ENCODE measurements around the gene ACSS3. TPM values are rescaled to one million over a fixed set of nuclear protein-coding genes. Genes with fewer than 3 reads are reported as not detected.

ACSS3 gene
- total and polyA plus RNA-seq, 9 of the 15 experiments (the other 6 are each of a cell fraction or from before 2014, with no cell fraction given): 0.40 TPM; not detected in 8

GRCh38 chr12:81161680-81162079, 83.8 kb downstream of the ACSS3 start:
- H3K4me1 ChIP-seq (replicated peaks in 1 of 2; ENCODE audit: control insufficient read depth in 2 of 2, insufficient read depth in 2 of 2, low read length in 2 of 2): no peaks in the 10 kb centered on the region
- H3K27ac ChIP-seq (ENCODE audit: extremely low read depth, low read depth, low read length): no peak overlapping the region
- H3K4me2 ChIP-seq (ENCODE audit: insufficient read depth, low read length): no peak overlapping the region
- H3K27me3 ChIP-seq (ENCODE audit: control insufficient read depth in 2 of 2, insufficient read depth in 2 of 2, low read length in 2 of 2): no peaks in the 10 kb centered on the region
- CTCF ChIA-PET (ENCODE audit: low intra/inter-chr PET ratio): no interaction called here
- no peak for TF ChIP-seq TCF7 (IDR thresholded peaks at IDR 0.05; ENCODE audit: borderline replicate concordance)
- TF ChIP-seq RCOR1 (IDR thresholded peaks at IDR 0.05; ENCODE audit: borderline replicate concordance in 1 of 2, low read depth in 2 of 2, low read length in 2 of 2): no peak
- no peak for TF ChIP-seq EP400 (IDR thresholded peaks at IDR 0.05)
- TF ChIP-seq STAG1 (CRISPR knock-in tag; IDR thresholded peaks at IDR 0.05; ENCODE audit: borderline replicate concordance): no peak
- TF ChIP-seq HNRNPLL (IDR thresholded peaks at IDR 0.05; ENCODE audit: low read depth, low read length, poor library complexity, severe bottlenecking): no peak
- no peak for TF ChIP-seq EGR1 (conservative IDR thresholded peaks at IDR 0.05)
- no peak for TF ChIP-seq GABPB1 (CRISPR knock-in tag; IDR thresholded peaks at IDR 0.05)
- no peak for TF ChIP-seq ELF4 (CRISPR knock-in tag; IDR thresholded peaks at IDR 0.05)
- TF ChIP-seq SMARCC2 (IDR thresholded peaks at IDR 0.05; ENCODE audit: low read depth): no peak
- no peak for TF ChIP-seq ZNF780A (CRISPR knock-in tag; IDR thresholded peaks at IDR 0.05)
- no peak for TF ChIP-seq HOMEZ (CRISPR knock-in tag; IDR thresholded peaks at IDR 0.05)
- TF ChIP-seq PCBP1 (IDR thresholded peaks at IDR 0.05; ENCODE audit: low read depth, low read length, poor library complexity, severe bottlenecking): no peak
- no peak for TF ChIP-seq SMARCA5 (IDR thresholded peaks at IDR 0.05)
- TF ChIP-seq E2F3 (CRISPR knock-in tag; IDR thresholded peaks at IDR 0.05): no peak
- no peak for TF ChIP-seq CREB5 (CRISPR knock-in tag; IDR thresholded peaks at IDR 0.05)
- TF ChIP-seq SP1 (CRISPR knock-in tag; IDR thresholded peaks at IDR 0.05): no peak
- no peak for TF ChIP-seq ZC3H4 (CRISPR knock-in tag; IDR thresholded peaks at IDR 0.05; ENCODE audit: borderline replicate concordance)
- TF ChIP-seq, protein P1, sequence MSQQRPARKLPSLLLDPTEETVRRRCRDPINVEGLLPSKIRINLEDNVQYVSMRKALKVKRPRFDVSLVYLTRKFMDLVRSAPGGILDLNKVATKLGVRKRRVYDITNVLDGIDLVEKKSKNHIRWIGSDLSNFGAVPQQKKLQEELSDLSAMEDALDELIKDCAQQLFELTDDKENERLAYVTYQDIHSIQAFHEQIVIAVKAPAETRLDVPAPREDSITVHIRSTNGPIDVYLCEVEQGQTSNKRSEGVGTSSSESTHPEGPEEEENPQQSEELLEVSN (IDR thresholded peaks at IDR 0.05; ENCODE audit: borderline replicate concordance in 1 of 2, extremely low read depth in 1 of 2, insufficient read depth in 1 of 2, insufficient read length in 1 of 2, low read depth in 1 of 2, low read length in 1 of 2, poor library complexity in 1 of 2, severe bottlenecking in 1 of 2): no peak
- no peak for TF ChIP-seq SMC3 (conservative IDR thresholded peaks at IDR 0.05; ENCODE audit: insufficient read depth, low read depth, low read length)
- no peak for TF ChIP-seq DNMT1 (IDR thresholded peaks at IDR 0.05)
- H3K9ac ChIP-seq (ENCODE audit: insufficient read depth in 1 of 2, low read depth in 2 of 2, low read length in 2 of 2): no peak overlapping the region
- intact Hi-C loops (cut with micrococcal nuclease): no loop called here
- no TSS peak for BruUV-seq (replicated peaks)
- ATAC-seq (no peak), DNase-seq (ENCODE audit: extremely low read depth in 1 of 4, low spot score in 3 of 4) (no peak), FAIRE-seq (no peak)
- no peaks in the 10 kb centered on the region for H3K36me3 ChIP-seq (ENCODE audit: control insufficient read depth, insufficient read depth, low read length)
- H4K20me1 ChIP-seq (replicated peaks; ENCODE audit: control insufficient read depth, insufficient read depth, low read length): no peaks in the 10 kb centered on the region
- no peaks in the 10 kb centered on the region for H3K79me2 ChIP-seq (ENCODE audit: control insufficient read depth, insufficient read depth, low read length)
- no peaks in the 10 kb centered on the region for H3K9me1 ChIP-seq (ENCODE audit: control insufficient read depth, insufficient read depth, low read length)
- WGBS (ENCODE audit: insufficient coverage, low coverage, missing lambda C conversion rate): 0% methylated on average over 5 of the region's 5 CpGs
- no peak overlapping the region for H3K4me3 ChIP-seq
- no peak overlapping the region for H2AFZ ChIP-seq (ENCODE audit: low read depth, low read length)
- POLR2A ChIA-PET: no interaction called here
- in situ Hi-C loops (cut with MboI): no loop called here
- peaks cover 2% of the 10 kb centered on the region; the same call in 1 of the 2 replicates for H3K9me3 ChIP-seq (replicated peaks; ENCODE audit: control insufficient read depth, insufficient read depth, low read depth, low read length)

Data from K562 (cell line).